Myocyte (in vitro differentiated cells): ENCODE results near the gene PRKCZ. TPM values are rescaled to one million over a fixed set of nuclear protein-coding genes. Genes with fewer than 3 reads are reported as not detected.

ENCODE experiments used
- DNase-seq: peaks from one replicate; pipeline ENCODE4 v3.0.0-alpha.2; 2012; ENCODE audit warnings: low read depth
- total RNA-seq: library from RNA; depleted of rRNA; stranded (reverse); fragments of >200 nt; gene quantifications from 2 replicates; pipeline ENCODE4 v1.2.3, GENCODE V29; 2014

The PRKCZ gene
- total RNA-seq, 1 donor from 2014 or later: 0.27 TPM

DNA sequence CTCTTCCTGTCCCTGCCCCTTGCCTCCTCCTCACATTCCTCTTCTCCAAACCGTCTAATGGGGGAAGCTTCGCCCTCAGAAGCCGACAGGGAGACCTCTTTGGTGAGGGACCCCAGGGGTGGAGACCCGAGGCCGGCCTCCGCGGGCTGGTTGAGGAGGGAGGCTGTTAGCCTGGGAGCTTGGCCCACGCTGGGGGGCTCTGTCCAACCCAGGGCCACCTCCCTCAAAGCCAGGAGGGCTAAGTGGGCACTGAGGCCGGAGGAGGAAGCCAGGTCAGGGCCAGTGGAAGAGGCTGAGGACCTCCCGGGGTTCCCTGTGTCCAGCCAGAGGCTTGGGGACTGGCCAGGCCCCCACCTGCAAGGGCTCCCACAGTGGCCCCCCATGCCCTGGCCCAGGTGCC, 25.8 kb upstream of the PRKCZ start:
- DNase-seq: no peak

DNA sequence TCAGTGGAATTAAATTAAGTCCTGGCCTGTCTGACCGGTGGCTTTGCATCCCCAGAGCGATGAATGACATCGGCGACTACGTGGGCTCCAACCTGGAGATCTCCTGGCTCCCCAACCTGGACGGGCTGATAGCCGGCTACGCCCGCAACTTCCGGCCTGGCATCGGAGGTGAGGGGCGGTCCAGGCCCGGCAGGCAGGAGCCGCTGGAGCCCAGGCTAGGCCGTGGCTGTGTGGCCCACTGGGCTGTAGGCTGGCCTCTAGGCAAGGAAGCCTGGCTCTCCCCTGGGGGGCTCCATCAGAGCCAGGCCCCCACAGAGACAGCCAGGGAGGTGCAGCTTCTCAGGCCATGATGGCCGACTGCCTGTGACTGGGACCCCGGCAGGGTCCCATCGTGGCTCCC, 25.3 kb upstream of the PRKCZ start:
- no peak for DNase-seq

DNA sequence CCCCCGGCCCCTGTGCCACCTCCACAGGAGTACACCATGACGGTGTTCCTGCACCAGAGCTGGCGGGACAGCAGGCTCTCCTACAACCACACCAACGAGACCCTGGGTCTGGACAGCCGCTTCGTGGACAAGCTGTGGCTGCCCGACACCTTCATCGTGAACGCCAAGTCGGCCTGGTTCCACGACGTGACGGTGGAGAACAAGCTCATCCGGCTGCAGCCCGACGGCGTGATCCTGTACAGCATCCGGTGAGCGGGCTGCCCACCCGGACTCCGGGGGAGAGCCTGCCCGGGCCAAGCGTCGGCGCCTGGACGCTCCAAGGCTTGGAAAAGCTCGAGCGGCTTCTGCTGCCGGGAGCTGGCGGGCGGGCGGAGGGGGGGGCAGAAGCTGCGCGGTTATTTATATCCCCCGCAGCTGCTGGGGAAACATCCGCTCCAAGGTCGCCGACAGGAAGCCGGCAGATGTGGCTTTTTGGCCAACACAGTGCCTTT, 24.7 kb upstream of the PRKCZ start:
- peak; percentile 60 for DNase-seq

DNA sequence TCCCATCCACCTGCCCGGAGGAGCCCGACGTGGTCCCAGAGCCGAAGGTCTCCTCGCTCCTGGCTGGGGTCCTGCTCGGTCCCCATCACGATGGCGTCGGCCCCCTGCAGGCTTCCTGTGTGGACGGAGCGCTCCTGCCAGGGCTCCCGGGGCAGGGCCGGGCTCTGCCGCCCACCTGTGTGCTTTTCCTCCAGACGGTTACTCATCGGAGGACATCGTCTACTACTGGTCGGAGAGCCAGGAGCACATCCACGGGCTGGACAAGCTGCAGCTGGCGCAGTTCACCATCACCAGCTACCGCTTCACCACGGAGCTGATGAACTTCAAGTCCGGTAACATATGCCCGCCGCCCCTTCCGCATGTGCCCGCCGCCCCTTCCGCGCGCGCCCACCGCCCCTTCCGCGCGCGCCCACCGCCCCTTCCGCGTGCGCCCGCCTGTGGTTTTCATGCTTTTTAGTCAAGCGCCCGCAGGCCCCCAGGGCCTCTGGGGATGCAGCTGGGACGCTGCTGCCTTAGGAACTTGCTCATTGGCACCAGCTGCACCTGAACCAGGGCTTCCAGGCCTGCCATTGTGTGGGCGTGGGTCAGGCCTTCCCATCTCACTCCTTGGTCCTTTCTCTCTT, 22.1 kb upstream of the PRKCZ start:
- no peak for DNase-seq

DNA sequence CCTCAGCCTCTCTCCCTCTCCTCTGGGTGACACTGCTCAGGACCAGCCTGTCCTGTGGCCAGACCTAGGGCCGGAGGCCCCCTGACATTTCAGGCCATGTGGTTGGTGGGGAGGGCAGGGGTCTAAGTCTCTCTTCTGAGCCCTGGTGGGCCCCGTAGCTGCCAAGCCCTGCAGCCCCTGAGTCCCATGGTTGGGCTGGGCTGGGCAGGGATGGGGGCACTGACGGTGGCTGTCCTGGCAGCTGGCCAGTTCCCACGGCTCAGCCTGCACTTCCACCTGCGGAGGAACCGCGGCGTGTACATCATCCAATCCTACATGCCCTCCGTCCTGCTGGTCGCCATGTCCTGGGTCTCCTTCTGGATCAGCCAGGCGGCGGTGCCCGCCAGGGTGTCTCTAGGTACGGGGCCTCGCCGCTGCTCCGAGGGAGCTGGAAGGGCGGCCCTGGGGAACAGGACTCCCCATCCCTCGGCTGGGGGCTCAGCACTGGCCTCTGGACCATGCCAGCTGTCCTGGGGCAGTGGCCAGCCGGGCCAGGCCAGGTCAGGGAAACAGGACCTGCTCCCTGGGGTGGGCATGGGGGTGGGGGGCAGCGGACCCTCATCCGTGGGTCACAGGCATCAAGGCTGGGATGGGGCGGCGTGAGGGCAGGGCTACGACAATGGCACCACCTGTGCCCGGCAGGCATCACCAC, 21.2 kb upstream of the PRKCZ start:
- no peak for DNase-seq

DNA sequence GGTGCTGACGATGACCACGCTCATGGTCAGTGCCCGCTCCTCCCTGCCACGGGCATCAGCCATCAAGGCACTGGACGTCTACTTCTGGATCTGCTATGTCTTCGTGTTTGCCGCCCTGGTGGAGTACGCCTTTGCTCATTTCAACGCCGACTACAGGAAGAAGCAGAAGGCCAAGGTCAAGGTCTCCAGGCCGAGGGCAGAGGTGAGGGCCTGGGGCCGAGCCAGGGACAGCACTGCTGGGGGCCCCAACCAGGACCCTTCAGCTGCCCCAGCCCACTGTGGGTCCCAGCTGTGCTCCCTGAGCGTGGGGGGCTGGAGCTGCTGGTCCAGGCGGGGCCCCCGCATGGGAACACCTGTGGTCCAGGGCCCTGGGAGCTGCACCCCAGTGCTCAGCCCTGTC, 20.6 kb upstream of the PRKCZ start:
- DNase-seq: no peak

DNA sequence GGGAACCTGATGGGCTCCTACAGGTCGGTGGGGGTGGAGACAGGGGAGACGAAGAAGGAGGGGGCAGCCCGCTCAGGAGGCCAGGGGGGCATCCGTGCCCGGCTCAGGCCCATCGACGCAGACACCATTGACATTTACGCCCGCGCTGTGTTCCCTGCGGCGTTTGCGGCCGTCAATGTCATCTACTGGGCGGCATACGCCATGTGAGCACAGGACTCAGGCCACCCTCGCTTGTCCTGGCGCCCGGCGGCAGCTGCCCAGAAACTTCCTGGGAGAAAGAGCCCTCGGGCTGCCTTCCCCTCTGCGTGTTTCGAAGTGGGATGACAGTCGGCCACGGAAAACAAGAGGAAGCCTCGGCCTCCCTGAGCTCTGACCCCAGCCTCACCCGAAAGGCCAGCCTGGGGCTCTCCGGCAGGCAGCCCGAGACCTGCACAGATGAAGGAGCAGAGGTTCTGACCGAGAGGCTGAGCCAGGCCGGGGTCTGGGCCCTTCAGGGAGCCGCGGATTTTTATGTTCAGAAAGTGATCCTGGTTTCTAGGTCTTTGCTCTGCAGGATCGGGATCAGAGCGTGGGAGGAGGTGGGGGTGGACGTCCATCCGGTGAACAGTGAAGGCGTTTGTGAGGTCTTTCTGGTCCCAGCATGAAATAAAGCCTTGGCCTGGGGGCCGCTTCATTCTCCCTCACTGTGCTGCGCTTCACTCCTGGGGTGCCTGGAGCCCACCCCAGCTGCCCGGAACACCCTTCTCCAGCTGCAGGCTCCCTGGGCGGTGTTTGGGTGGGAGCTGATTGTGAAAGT, 19.9 kb upstream of the PRKCZ start:
- DNase-seq: no peak

DNA sequence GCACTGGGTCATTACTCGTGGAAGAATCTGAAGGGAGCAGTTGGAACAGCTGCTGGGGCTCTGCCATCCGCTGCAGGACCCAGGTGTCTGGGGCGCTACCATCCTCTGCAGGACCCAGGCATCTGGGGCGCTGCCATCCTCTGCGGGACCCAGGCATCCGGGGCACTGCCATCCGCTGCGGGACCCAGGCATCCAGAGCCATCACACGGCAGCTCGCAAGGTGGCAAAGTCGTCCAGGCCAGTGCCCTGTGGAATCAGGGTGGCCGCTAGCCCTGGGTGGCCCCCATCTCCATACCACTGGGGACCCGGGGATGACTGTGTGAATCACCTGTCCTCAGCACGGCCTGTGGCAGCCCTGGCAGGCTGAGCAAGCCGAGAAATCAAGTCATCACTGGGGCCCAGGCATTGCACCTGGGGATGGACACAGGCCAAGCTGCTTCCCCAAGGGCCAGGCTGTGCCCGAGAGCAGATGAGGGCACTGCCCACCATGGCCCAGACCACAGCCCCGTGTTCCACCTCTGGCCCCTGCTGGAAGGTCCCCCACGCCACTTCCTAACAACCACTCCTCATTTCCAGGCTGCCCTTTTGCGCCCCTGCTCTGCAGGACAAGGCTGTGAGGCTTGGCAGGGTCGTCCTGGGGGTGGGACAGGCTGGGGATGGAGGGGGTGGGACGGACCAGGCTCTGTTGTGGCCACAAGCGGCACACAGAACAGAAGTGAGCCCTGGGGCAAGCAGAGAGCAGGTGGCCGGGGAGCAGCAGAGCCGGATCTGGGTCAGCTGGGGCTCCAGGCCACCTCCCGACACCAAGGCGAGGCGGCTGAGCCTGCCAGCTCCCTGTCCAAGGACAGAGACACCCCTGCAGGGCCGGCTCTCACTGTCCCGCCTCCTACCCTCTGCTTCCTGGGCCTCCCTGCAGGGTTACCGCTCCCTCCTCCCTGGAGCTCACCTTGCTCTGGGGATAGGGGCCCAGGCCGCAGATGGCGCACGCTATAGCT, 18.4 kb upstream of the PRKCZ start:
- no peak for DNase-seq

DNA sequence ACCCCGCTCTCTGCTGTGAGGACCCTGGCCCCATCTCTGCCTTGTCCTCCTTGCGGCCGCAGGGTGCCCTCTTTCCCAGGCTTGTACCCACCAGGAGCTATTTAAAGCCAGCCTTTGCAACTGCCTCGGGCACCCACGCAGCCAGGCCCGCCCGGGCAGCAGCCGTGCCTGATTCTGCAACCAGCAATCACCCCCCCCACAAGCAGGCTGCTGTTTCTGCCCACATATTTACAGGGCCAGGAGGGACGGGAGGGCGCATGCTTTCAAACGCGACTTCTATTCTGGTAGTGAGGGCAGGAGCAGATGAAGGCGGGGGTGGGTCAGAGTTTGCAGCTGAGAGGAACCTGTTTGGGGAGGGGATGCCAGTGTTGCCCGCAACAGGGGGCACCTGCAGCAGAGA, 17.5 kb upstream of the PRKCZ start:
- DNase-seq: peak; percentile 33

DNA sequence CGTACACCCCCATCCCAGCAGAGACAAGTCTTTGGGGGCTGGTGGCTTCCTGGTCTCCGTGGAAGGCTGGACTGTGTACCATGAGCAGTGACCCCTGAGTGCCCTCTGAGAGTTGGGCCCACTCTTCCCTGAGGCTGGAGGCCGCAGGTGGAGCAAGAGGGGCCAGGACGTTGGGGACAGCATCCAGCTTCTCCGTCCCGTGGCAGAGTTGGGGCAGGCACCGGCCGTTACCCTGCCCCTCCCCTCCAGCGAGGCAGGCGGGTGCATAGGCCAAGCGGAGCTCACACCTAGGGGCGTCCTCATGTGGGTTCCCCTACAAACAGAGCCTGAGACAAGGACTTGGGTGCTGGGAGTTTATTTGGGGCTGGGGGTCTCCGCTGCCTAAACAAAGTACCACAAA, 17.0 kb upstream of the PRKCZ start:
- DNase-seq: no peak

DNA sequence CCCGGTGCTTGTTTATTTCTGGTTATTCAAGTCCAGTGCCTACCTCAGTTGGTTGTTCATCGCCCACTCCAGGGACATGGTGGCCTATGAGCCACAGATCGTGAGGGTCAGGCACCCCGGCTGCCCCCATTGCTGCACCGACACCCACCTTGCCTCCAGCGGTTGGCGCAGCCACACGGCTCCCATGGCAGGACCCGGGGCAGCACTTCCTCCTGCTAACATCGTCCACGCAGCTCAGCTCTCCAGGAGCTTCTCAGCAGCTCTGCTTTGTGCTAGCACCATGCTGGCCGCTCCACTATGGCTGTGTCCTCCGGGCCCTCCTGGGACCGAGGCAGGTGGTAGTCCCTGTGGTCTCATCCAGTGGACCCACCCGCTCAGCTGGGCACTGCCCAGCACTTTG, 13.9 kb upstream of the PRKCZ start:
- DNase-seq: no peak

DNA sequence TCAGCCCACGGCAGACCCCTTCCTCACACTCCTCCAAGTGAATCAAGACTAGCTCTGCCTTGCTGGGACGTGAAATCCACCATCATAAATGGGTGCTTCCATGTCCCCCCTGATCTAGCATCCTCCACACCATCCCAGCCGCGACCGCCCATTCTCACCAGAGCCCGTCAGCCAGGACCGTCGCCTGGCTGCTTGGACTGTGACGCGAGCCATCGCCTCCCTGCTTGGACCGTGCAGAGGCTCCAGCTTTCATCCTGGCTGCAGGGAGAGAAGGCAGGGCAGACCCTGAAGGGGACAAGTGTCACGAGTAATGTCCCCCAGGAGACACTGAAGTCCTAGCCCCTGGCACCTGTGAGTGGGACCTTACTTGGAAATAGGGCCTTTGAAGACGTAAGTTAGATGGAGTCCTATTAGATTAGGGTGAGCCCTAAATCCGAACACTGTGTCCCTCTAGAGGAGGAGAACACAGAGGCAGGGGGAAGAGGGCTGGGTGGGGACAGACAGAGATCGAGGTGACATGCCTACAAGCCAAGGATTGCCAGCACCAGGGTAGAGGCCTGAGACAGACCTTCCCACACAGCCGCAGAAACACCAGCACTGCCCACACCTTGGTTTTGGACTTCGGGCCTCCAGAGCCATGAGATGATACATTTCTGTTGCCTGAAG, 12.8 kb upstream of the PRKCZ start:
- DNase-seq: no peak

DNA sequence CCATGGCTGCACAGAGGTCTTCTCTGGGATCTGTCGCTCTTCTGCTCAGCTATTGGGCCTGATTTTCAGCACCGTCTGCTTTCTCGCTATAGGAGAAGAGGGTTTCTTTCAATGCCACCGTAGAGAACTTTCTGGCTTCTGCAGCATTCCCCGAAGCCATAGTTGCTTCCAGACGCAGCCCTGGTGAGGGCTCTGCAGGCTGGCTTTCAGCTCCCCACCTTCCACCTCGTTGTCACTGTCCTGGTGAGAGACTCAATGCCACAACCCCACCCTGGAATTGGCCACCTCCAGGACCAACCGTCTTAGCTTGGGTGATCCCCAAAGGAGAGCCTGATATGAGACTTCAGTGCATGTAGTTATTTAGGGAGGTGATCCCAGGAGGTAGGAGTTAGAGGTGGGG, 12.0 kb upstream of the PRKCZ start:
- DNase-seq: no peak

DNA sequence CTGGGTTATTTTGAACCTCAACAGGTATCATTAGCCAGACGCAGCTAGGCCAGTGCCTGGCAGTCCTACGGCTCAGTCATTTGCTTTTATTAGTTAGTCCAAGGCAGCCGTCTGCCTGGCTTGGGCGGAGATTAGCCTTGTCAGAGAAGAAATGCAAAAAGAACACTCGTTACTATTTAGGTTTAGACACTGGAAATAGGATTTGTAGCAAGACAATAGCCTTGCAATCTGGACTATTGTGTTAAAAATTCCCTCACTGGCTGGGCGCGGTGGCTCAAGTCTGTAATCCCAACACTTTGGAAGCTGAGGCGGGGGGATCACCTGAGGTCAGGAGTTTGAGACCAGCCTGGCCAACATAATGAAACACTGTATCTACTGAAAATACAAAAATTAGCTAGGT, 11.0 kb upstream of the PRKCZ start:
- no peak for DNase-seq

DNA sequence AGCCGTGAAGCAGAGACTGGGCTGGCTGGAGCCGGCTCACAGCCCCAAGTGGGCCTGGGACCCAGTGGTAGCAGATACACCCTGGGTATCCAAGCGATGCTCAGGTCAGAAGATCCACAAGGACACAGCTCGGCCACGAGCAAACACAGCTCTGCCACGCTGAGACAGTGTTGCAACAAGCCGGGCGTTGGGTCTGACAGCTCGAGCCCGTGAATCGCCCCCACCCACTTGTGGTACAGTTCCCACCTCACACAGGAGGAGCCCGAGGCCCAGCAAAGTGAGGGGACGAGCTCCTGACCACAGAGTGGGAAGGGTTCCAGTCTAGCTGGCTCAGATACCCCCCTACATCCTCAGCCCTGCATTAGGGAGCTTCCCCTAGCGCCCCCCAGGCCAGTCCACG, 8.9 kb upstream of the PRKCZ start:
- DNase-seq: no peak

DNA sequence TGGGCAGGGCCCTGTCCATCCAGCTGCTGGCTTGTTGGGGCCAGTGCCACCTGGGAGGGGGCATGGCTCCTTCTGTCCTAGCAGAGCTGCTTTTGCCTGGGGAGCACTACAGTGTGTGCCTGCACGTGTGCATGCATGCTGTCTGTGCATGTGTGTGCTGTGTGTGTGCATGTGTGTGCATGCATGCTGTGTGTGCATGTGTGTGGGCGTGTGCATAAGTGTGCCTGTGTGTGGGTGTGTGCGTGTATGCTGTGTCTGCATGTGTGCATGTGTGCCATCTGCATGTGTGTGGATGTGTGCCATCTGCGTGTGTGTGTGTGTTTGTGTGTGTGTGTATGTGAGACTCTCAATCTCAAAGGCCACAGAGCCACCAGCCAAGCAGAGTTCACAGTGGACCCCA, 8.3 kb upstream of the PRKCZ start:
- no peak for DNase-seq

DNA sequence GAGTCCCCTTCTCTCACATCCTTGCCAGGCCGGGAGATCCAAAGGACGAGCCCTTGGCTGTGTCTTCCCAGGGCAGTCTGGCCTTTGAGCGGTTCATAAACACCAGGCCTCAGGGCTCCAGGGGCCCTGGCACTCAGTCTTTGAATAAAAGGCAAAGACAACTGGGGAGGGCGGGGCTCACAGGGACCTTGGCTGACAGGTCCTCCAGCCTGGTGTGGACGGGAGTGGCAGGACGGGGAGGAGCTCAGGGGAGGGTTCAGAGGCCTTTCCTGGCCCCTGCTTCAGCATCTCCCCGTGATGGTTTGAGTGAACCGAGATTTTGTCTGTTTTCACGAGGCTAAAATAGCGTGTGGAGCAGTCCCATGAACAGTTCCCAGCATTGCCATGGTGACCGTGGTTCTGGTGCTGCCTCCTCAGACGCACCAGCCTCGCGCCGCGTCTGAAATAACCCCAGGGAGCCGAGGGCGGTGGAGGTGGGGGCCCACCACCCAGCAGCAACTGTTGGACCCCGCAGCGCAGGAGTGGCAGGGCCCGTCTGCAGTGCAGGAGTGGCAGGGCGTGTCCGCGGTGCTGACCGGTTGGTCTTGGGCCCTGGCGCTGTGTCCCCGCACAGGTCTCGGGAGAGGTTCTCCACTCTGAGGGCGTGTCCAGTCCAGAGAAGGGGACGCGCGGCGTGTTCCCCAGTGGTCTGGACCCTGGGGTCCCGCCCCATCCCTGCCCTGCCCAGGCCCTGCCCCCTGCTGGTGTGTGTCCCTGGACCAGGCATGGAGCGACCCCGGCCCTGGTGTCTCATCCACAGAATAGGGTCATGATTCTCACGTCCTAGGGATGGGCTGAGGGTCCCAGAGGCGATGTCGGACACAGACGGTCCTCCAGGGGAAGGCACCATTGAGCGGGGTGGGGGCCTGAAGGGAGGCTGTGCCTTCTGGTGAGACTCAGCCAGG, 7.1 kb upstream of the PRKCZ start:
- DNase-seq: no peak

DNA sequence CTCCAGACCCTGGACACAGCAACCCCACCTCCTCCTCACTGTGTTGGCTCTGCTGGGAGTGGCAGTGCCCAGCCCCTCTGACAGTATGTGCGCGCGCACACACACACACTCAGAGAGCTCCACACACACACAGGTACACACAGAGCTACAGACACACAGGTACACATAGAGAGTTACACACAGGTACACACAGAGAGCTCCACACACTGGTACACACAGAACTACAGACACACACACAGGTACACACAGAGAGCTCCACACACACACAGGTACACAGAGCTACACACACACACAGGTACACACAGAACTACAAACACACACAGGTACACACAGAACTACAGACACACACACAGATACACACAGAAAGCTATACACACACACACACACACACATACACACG, 6.3 kb upstream of the PRKCZ start:
- DNase-seq: no peak

DNA sequence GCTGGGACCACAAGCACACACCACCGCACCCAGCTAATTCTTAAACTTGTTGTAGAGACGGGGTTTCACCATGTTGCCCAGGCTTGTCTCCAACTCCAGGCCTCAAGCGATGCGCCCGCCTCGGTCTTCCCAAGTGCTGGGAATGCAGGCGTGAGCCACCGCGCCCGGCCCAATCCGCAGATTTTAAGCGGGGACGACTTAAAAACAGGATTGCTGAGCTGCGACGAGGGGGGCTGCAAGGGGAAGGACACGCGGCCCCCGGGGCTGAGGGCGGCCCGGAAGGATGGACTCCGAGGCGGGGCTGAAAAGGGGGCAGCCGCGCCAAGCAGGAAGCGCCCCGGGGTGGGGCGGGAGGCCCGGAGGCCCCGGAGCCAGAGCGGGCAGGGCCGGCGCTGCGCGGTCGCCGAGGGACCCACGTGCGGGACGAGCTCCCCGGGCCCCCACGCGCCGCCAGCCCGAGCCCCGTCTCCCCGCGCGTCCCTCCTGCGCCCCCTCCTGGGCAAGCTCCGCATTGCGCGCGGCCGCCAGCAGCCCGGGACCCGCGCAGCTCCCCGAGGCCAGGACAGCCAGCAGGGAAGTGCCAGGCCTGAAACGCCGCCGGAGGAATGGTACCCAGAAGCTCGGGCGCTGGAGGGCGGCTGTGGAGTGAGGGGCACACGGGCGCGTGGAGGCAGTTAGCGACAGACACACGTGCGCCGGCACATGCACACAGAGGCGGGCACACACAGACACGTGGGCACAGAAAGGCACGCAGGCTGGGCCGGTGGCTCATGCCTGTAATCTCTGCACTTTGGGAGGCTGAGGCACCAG, 5.5 kb upstream of the PRKCZ start:
- peak; percentile 54 for DNase-seq
